SK-N-MC (cell line): ENCODE data around the gene PMCH.

Experiments used
- EZH2 ChIP-seq: fragments of 200-600 bp; sonication (generic); IDR thresholded peaks from one replicate; pipeline ENCODE4 v1.6.1; 2017; ENCODE audit warnings: antibody characterized with exemption
- FOXP2 ChIP-seq: optimal IDR thresholded peaks from 2 replicates; pipeline ENCODE3; 2011; ENCODE audit warnings: mild to moderate bottlenecking, moderate library complexity; ENCODE audit not compliant: insufficient read depth; ENCODE audit errors: extremely low read length, control extremely low read depth
- POLR2AphosphoS5 ChIP-seq: IDR thresholded peaks from 2 replicates; pipeline ENCODE4 v1.6.1; 2012; ENCODE audit warnings: mild to moderate bottlenecking, low read depth, low read length, borderline replicate concordance

DNA sequence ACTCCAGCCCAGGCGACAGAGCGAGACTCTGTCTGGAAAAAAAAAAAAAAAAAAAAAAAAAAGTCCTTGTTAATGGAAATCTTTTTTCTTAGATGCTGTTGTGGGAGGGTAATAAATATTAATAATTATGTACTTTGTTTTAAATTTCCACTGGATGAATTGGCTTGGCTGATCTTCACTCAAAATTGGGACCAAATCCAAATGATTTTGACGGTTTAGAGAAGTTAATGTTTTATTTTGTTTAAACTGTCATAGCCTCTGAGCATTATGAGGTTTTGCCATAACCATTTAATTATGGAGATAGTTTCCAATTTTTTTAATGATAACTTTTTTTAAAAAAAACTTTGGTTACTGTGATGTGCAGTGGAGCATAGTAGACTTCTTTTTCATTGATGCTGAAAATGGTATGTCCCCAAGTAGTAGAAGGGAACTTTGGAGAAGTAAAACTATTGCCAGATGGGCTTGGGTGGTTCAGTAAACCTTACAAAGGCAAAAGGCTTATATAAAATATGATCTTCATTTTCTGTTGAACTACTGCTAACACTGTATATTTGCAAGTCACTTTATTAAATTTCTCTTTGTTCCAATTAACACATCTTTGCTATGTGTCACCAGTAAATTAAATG lies 3.9 kb upstream of the PMCH start:
- TF ChIP-seq EZH2 = no peak
- TF ChIP-seq POLR2AphosphoS5 = no peak
- no peak for TF ChIP-seq FOXP2
